Activated naive CD4-positive, alpha-beta T cell treated with anti-CD3 and anti-CD28 coated beads for 36 hours (primary cell): Measurements from ENCODE around the gene HCN4. TPM values are rescaled to one million over a fixed set of nuclear protein-coding genes. Genes with fewer than 3 reads are reported as not detected.
A peak's percentile ranks its signal among the peaks of the same experiment; 100 is the strongest.
"Not testable (repeated sequence)": the region's sequence is repeated elsewhere in the genome, so short reads cannot be mapped to it uniquely, and the experiment has no call there.

Experiments used
- CTCF ChIA-PET: fragments of 350-600 bp; sonication (Branson Sonifier 250); formaldehyde crosslinking; loops from one replicate; lab custom pipeline; 2021; ENCODE audit warnings: antibody characterized with exemption; lab: Charles Lee
- DNase-seq: peaks from one replicate; pipeline ENCODE4 v3.0.0-alpha.2; 2020
- H3K27ac Mint-ChIP-seq: one replicate; pipeline ENCODE4 v1.8.0; 2021; ENCODE audit warnings: mild to moderate bottlenecking, mixed read lengths
- H3K27me3 Mint-ChIP-seq: one replicate; pipeline ENCODE4 v1.8.0; 2021; ENCODE audit warnings: low read depth, mixed read lengths
- H3K36me3 Mint-ChIP-seq: one replicate; pipeline ENCODE4 v1.8.0; 2021; ENCODE audit warnings: low read depth, mixed read lengths
- H3K4me1 Mint-ChIP-seq: one replicate; pipeline ENCODE4 v1.8.0; 2021; ENCODE audit warnings: low read depth, mixed read lengths
- H3K4me3 Mint-ChIP-seq: one replicate; pipeline ENCODE4 v1.8.0; 2021; ENCODE audit warnings: mild to moderate bottlenecking, moderate library complexity, mixed read lengths
- H3K9me3 Mint-ChIP-seq: one replicate; pipeline ENCODE4 v1.8.0; 2021; ENCODE audit warnings: mixed read lengths
- intact Hi-C: fragments of 100-400 bp; cut with micrococcal nuclease; formaldehyde crosslinking; loops from one replicate; pipeline ENCODE4 v1.15.1; 2023
- total RNA-seq, 2 experiments: library from RNA; stranded (reverse); gene quantifications; one replicate each; pipeline ENCODE4 v1.2.3, GENCODE V29; 2021

Gene HCN4
- total RNA-seq, 2 experiments from 2014 or later, result not detected

DNA sequence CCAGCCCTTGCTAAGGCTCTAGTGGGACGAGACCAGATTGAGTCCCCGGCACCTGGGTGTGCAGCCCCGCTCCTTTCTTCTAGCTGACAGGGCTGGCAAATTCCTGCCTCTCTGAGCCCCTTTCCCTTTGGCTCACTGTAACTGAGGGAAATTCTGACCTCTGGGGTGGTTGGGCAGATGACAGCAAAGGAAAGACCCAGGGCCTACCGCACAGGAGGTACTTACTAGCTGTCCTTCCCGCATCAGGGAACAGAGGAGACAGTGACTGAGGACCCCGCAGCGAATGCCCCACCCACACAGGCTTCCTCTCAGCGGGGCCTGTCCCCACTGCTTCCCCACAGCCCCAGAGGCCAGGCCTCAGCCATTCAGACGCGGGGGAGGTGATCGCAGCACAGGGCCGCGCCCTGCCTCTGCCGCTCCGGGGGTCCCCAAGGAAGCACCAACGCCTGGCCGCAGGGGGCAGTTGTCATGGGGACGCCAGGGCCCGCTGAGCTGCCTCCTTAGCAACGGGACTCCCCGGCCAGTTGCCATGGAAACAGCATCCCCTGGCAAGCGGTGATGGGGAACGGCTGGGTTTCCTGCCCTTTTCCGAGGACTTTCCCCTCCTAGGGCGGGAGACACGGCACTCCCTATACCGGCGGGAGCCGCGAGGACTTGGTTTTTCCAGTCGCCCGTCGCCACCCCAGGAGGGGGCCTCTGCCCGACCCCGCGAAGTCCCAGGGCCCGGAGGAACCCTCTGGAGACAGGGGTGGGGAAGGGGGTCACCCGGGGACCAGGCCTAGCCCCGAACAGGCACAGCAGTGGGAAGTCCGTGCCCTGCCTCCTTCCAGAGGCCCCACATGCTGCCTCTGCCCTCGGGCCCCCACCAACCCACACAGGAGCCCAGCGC, 50.1 kb downstream of the HCN4 start:
- CTCF ChIA-PET, result interaction anchor here (0.6 kb wide), 1 partner anchor 1496 kb away, joined by 3 read pairs; no protein-coding TSS in a partner anchor
- no peak for DNase-seq
- intact Hi-C loops, result no loop called here
- no peaks in the 10 kb centered on the region for H3K9me3 Mint-ChIP-seq
- H3K4me3 Mint-ChIP-seq, result no peak overlapping the region
- no peak overlapping the region for H3K27ac Mint-ChIP-seq
- peaks cover 10% of the 10 kb centered on the region for H3K27me3 Mint-ChIP-seq
- H3K4me1 Mint-ChIP-seq, result no peaks in the 10 kb centered on the region
- H3K36me3 Mint-ChIP-seq, result no peaks in the 10 kb centered on the region

- Mint-ChIP-seq H3K27ac (no peak overlapping the region), H3K36me3 (no peaks in the 10 kb centered on the region), H3K27me3 (peaks cover 10% of the 10 kb centered on the region), H3K9me3 (no peaks in the 10 kb centered on the region), H3K4me1 (no peaks in the 10 kb centered on the region), H3K4me3 (no peak overlapping the region)
- DNase-seq, result no peak
- intact Hi-C loops, result no loop called here
- CTCF ChIA-PET, result no interaction called here
Measured at GRCh38 chr15:73317651-73318462, 50.9 kb downstream of the HCN4 start.

- H3K9me3 Mint-ChIP-seq, result no peaks in the 10 kb centered on the region
- CTCF ChIA-PET, result no interaction called here
- H3K4me1 Mint-ChIP-seq, result no peaks in the 10 kb centered on the region
- no peak overlapping the region for H3K27ac Mint-ChIP-seq
- peaks cover 4% of the 10 kb centered on the region for H3K27me3 Mint-ChIP-seq
- intact Hi-C loops, result no loop called here
- no peak for DNase-seq
- H3K4me3 Mint-ChIP-seq, result no peak overlapping the region
- H3K36me3 Mint-ChIP-seq, result no peaks in the 10 kb centered on the region
Measured at GRCh38 chr15:73313861-73314260, 54.9 kb downstream of the HCN4 start.

DNA sequence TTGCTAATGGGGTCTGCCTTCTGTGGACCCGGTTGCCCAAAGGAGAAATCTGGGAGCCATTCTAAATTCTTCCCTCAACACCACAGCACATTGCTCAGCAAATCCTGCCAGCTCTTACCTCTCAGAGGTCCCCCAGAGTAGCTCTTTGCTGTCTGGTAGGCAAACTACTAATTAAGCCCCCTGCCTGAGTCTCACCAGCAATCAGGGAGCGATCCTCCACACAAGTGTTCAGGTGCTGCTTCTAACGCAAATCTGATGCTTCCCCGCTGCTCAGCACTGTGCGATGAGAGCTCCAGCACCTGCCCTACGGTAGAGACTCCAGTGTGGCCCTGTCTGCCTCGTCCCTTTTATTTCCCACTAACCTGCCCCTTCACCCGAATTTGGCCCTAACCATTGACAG, 60.5 kb downstream of the HCN4 start:
- intact Hi-C loops, result loop anchor here (10.0 kb wide), 1 partner anchor 256 kb away; no protein-coding TSS in a partner anchor
- no peak overlapping the region for H3K27ac Mint-ChIP-seq
- no peaks in the 10 kb centered on the region for H3K27me3 Mint-ChIP-seq
- H3K4me3 Mint-ChIP-seq, result no peak overlapping the region
- no peaks in the 10 kb centered on the region for H3K36me3 Mint-ChIP-seq
- CTCF ChIA-PET, result no interaction called here
- H3K4me1 Mint-ChIP-seq, result no peaks in the 10 kb centered on the region
- no peak for DNase-seq
- no peaks in the 10 kb centered on the region for H3K9me3 Mint-ChIP-seq

GRCh38 chr15:73305331-73306211, 63.2 kb downstream of the HCN4 start:
- CTCF ChIA-PET, result interaction anchor here (0.9 to 1.7 kb wide), 5 partner anchors 18 to 396 kb away, joined by 3 to 5 read pairs (median 3); no protein-coding TSS in a partner anchor
- peak; percentile 36 for DNase-seq

GRCh38 chr15:73303636-73304035, 65.1 kb downstream of the HCN4 start:
- Mint-ChIP-seq H3K4me3 (no peak overlapping the region), H3K27me3 (no peaks in the 10 kb centered on the region), H3K36me3 (peaks cover 3% of the 10 kb centered on the region), H3K9me3 (no peaks in the 10 kb centered on the region), H3K27ac (no peak overlapping the region), H3K4me1 (peaks cover 4% of the 10 kb centered on the region)
- CTCF ChIA-PET, result interaction anchor here (0.8 kb wide), 1 partner anchor 40 kb away, joined by 4 read pairs; no protein-coding TSS in a partner anchor
- DNase-seq, result no peak
- intact Hi-C loops, result loop anchor here (10.0 kb wide), 1 partner anchor 261 kb away; no protein-coding TSS in a partner anchor

More at GRCh38 chr15:73305331-73306211, 63.2 kb downstream of the HCN4 start:
- H3K36me3 Mint-ChIP-seq, result peaks cover 3% of the 10 kb centered on the region
- H3K4me1 Mint-ChIP-seq, result peaks cover 4% of the 10 kb centered on the region
- no peaks in the 10 kb centered on the region for H3K27me3 Mint-ChIP-seq
- intact Hi-C loops, result loop anchor here (1.0 to 10.0 kb wide), 3 partner anchors 259 to 395 kb away; no protein-coding TSS in a partner anchor
- H3K9me3 Mint-ChIP-seq, result no peaks in the 10 kb centered on the region
- no peak overlapping the region for H3K27ac Mint-ChIP-seq
- no peak overlapping the region for H3K4me3 Mint-ChIP-seq

GRCh38 chr15:73300286-73300685, 68.5 kb downstream of the HCN4 start:
- not testable (repeated sequence) for H3K9me3 Mint-ChIP-seq

DNA sequence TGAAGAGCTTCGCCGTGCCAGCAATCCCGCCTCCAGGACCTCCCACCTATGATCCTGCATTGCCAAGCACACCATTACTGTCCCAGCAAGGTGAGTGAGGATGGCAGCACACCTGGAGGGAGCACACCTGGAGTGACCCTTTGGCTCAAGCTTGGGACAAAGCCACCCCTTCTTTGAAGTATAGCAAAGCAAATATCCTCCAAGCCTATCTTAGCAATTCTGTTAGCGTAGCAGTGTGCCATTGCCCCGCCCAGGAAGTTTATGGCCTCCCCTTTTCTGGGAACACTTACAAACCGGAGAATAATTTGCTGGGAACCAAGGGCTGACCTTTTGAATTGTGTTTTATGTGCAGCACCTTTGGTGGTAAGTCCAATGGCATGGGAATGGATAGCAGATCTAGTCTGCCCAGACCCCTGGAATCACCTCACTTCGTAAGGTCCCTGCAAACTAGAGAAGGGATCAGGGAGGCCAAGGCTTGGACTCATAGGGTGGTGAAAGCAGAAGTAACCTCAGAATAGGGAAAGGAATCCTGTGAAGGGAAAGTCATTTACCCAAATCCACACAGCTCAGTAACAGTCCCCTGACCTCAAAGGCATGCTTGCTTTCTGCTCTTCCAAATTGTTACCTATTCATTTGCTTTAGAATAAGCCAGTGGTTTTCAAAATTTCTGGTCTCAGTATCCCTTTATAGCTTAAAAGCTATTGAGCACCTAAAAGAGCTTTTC, 70.1 kb downstream of the HCN4 start:
- Mint-ChIP-seq H3K4me3 (no peak overlapping the region), H3K9me3 (no peaks in the 10 kb centered on the region), H3K27ac (no peak overlapping the region), H3K4me1 (peaks cover 4% of the 10 kb centered on the region), H3K36me3 (peaks cover 3% of the 10 kb centered on the region), H3K27me3 (no peaks in the 10 kb centered on the region)
- DNase-seq, result no peak
- intact Hi-C loops, result no loop called here
- CTCF ChIA-PET, result no interaction called here

More at GRCh38 chr15:73300286-73300685, 68.5 kb downstream of the HCN4 start:
- H3K36me3 Mint-ChIP-seq, H3K27me3 Mint-ChIP-seq, DNase-seq, CTCF ChIA-PET, H3K4me1 Mint-ChIP-seq, H3K4me3 Mint-ChIP-seq, H3K27ac Mint-ChIP-seq: not testable (repeated sequence)
- intact Hi-C loops, result loop anchor here (10.0 kb wide), 1 partner anchor 265 kb away; no protein-coding TSS in a partner anchor

DNA sequence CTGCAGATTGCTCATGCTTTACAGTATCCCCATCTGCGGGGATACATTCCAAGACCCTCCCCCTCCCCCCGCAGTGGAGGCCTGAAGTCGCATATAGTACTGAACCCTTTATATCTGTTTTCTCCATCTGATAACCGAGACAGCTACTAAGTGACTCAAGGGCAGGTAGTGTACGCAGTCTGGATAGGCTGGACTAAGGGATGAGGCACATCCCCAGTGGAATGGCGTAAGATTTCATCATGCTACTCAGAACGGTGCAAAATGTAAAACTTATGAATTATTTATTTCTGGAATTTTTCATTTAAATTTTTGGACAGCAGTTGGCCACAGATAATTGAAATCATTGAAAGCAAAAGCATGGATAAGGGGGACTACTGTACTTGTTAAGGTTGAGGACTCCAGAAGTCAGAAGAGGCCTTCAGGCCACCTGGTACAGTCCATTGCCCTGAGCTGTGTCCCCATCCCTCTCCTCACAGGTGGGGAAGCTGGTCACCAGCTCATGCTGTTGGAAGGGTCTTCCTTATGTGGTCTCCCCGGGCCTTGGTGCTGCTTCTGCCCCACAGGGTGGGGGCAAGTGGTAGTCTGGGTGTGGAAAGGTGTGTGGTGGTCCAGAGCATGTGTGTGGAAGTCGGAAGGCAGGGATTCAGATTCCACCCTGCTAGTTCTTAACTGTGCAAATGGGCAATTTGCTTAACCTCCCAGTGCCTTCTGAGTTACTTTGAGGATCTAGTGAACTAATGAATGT, 72.0 kb downstream of the HCN4 start:
- Mint-ChIP-seq H3K27me3 (no peaks in the 10 kb centered on the region), H3K27ac (no peak overlapping the region), H3K9me3 (no peaks in the 10 kb centered on the region), H3K4me1 (no peaks in the 10 kb centered on the region), H3K4me3 (no peak overlapping the region), H3K36me3 (no peaks in the 10 kb centered on the region)
- CTCF ChIA-PET, result no interaction called here
- intact Hi-C loops, result no loop called here
- no peak for DNase-seq

- no peak for DNase-seq
- intact Hi-C loops, result no loop called here
- no peak overlapping the region for H3K27ac Mint-ChIP-seq
- no peaks in the 10 kb centered on the region for H3K4me1 Mint-ChIP-seq
- no peak overlapping the region for H3K4me3 Mint-ChIP-seq
- no peaks in the 10 kb centered on the region for H3K9me3 Mint-ChIP-seq
- CTCF ChIA-PET, result no interaction called here
- H3K36me3 Mint-ChIP-seq, result no peaks in the 10 kb centered on the region
- no peaks in the 10 kb centered on the region for H3K27me3 Mint-ChIP-seq
Measured at GRCh38 chr15:73295630-73296286, 73.0 kb downstream of the HCN4 start.
